Body of pancreas (tissue), 4 donors: ENCODE results near the gene NLRP7.

ENCODE experiments used
- POLR2A ChIP-seq, 3 donors: fragments of 450-650 bp; IDR thresholded peaks; one replicate each; pipeline ENCODE4 v1.6.1; 2016; ENCODE audit warnings: antibody characterized with exemption in 3 of 3, mild to moderate bottlenecking in 2 of 3
- TF ChIP-seq, protein P1 (sequence below), 7 experiments: fragments of 450-650 bp in 4 of 7; fragments of 200-600 bp in 3 of 7; sonication (generic) in 3 of 7; IDR thresholded peaks; one replicate each; pipeline ENCODE4 v1.5.1; 2016 to 2019; ENCODE audit warnings: antibody characterized with exemption in 7 of 7

DNA sequence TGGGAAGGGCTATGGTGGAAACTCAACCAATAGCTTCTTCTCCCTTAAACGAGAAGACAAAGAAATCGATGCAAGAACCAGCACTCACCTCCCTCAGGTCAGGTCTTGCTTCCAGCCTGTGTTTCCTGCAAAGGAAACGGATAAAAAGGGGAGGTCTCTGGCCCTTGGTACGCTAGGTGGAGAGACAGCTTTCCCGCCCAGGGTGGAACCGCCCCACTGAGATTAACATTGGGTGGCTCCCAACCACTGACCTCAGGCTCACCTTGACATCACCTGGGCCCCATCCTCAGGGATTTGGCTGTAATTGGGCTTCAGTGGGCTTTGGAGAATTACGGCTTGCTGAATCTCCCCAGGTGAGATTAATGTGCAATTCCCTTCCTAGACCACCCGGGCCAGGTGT is at the start of gene NLRP7:
- TF ChIP-seq, protein P1, sequence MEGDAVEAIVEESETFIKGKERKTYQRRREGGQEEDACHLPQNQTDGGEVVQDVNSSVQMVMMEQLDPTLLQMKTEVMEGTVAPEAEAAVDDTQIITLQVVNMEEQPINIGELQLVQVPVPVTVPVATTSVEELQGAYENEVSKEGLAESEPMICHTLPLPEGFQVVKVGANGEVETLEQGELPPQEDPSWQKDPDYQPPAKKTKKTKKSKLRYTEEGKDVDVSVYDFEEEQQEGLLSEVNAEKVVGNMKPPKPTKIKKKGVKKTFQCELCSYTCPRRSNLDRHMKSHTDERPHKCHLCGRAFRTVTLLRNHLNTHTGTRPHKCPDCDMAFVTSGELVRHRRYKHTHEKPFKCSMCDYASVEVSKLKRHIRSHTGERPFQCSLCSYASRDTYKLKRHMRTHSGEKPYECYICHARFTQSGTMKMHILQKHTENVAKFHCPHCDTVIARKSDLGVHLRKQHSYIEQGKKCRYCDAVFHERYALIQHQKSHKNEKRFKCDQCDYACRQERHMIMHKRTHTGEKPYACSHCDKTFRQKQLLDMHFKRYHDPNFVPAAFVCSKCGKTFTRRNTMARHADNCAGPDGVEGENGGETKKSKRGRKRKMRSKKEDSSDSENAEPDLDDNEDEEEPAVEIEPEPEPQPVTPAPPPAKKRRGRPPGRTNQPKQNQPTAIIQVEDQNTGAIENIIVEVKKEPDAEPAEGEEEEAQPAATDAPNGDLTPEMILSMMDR (IDR thresholded peaks at IDR 0.05) = no peak
- TF ChIP-seq POLR2A (IDR thresholded peaks at IDR 0.05) = no peak
